Fibroblast of pulmonary artery (primary cell): ENCODE results near the gene EIF4E.
"Not testable (repeated sequence)": the region's sequence is repeated elsewhere in the genome, so short reads cannot be mapped to it uniquely, and the experiment has no call there.

ENCODE experiments used
- DNase-seq: peaks from one replicate; pipeline ENCODE4 v3.0.0-alpha.2; 2010; ENCODE audit warnings: low read depth
- H3K4me3 ChIP-seq: replicated peaks from 2 replicates; pipeline ENCODE4 v1.5.1; 2011; ENCODE audit warnings: low read depth, mild to moderate bottlenecking, control low read depth, low read length, moderate library complexity
- TF ChIP-seq, protein P1 (sequence below): IDR thresholded peaks from 2 replicates; pipeline ENCODE4 v1.5.1; 2011; ENCODE audit warnings: mild to moderate bottlenecking, control low read depth, low read length, inconsistent platforms; ENCODE audit errors: missing control alignments

The EIF4E gene

DNA sequence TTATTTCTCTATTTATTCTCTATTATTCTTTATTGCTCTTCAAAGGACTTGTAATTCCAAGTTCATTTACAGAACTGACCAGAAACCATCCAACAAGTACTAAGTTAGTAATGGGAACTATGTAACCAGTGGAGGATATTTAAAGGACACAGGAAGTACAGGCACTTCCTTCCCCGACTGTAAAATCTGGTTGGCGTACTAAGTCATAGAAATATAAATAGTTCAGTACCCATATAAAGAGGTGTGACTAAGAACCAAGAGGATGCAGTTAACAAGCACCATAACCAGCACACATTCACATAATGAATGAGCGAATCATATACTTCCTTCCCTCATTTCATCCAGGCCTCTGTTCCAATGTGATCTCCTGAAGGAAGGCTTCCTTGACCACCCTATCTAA is 3.6 kb upstream of the EIF4E start:
- peak; percentile 46 for DNase-seq
- H3K4me3 ChIP-seq: no peak overlapping the region
- TF ChIP-seq, protein P1, sequence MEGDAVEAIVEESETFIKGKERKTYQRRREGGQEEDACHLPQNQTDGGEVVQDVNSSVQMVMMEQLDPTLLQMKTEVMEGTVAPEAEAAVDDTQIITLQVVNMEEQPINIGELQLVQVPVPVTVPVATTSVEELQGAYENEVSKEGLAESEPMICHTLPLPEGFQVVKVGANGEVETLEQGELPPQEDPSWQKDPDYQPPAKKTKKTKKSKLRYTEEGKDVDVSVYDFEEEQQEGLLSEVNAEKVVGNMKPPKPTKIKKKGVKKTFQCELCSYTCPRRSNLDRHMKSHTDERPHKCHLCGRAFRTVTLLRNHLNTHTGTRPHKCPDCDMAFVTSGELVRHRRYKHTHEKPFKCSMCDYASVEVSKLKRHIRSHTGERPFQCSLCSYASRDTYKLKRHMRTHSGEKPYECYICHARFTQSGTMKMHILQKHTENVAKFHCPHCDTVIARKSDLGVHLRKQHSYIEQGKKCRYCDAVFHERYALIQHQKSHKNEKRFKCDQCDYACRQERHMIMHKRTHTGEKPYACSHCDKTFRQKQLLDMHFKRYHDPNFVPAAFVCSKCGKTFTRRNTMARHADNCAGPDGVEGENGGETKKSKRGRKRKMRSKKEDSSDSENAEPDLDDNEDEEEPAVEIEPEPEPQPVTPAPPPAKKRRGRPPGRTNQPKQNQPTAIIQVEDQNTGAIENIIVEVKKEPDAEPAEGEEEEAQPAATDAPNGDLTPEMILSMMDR: no peak

DNA sequence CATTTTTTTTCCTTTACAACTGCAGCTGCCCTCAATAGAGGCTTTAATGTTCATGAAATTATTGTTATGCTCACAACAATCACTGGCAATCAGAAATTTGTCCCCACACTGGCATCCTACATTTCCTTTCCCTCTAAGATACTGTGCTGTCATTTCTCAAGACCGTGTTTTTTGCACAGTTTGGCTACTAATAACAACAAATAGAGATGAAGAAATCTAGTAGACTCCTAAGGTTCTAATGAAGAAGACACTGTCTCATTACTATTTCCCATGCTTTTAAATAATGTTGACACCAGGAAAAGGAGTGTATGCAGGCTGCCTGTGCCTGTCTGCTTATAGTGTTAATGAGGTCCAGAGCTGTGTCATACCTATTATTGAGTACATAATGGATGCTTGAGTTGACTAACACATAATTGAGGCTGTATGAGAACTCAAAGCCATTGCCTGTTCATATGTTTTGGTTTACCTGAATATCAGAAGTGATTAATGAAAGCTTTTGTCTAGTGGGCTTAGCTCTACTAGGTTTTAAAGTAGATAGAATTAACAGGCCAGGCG is 1.5 kb upstream of the EIF4E start:
- H3K4me3 ChIP-seq: peak overlapping the region; percentile 89
- no peak for DNase-seq
- TF ChIP-seq, protein P1: no peak

DNA sequence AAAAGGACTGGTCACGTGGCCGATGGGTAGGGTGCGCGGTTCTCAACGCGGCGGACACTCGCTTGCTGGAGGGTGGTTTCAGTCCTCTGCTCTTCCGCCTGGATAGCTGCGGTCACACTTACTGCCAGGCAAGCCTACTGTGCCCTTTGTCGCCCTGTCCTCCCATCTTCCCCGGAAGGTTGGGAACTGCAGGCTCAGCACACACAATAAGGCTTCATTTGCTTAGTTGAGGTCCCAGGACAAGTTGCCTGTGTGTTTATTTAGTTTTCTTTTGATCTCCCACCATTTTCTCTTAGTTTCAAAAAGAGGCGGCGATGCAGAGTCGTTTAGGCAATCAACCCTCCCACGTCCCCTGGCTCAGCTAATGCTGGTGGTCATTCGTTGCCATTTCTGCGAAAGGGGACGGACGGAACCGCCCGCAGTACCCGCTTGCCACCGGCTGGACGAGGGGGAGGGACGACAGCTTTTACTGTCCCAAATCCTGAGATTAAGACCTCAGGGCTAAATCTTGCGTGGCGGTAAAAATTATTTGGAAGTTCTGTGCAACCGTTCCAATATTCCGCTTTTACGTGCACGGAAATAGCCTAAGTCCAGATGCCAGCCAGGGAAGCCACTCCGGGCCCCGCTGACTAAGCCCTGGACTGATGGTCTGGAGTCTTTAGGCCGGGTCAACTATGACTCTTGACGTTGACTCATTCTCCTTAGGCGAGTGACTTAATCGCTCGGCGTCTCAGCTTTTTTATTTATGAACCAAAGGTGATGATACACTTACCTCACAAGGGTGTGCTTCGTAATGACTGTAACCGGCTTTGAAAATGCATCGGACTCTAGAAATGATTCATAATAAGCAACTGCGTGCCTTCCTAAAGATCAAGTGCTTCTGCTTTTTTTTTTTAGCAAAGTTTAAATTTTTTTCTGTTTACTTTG is 671 bp upstream of the EIF4E start:
- H3K4me3 ChIP-seq: peak overlapping the region; percentile 89
- DNase-seq: peak; percentile 89
- TF ChIP-seq, protein P1: no peak

DNA sequence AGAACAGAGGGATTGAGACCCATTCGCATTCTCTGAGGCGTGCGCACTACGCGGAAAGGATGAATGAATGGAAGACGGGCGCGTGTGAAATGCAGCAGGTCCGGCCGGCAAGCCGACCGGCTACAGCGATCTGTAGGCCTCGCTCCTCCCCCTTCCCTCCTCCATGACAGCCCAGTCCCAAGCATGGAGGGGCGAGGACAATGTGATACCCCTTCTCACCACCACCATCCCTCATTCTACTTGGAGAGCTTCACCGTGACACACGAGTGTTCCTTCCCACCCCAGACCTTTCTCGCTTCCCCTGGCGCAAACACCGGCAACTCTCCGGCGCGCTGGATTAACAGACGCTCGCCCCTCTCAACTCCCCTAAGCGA is 815 bp downstream of the EIF4E start:
- TF ChIP-seq, protein P1: no peak
- peak overlapping the region; percentile 89 for H3K4me3 ChIP-seq
- DNase-seq: peak; percentile 77

DNA sequence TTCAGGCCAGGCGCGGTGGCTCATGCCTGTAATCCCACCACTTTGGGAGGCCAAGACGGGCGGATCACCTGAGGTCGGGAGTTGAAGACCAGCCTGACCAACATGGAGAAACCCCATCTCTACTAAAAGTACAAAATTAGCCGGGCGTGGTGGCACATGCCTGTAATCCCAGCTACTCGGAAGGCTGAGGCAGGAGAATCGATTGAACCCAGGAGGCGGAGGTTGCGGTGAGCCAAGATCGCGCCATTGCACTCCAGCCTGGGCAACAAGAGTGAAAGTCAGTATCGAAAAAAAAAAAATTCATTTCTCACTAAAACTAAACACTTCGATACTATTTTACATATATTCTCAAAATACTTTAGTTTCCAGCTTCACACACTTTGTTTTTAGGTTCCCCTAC is 2.7 kb downstream of the EIF4E start:
- not testable (repeated sequence) for DNase-seq

DNA sequence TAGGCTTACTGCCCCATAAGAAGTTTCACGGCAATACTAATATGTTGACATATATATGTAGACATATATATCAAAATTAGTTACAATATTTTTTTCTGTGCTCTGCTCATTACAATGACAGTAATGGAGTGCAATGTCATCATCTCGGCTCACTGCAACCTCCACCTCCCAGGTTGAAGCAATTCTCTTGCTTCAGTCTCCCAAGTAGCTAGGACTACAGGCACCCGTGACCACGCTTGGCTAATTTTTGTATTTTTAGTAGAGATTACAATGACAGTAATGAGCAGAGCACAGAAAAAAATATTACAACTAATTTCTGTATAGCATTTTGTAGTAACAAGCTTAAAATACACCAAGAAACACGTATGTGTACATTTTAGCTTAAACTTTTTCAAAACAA is 7.6 kb downstream of the EIF4E start:
- no peak overlapping the region for H3K4me3 ChIP-seq
- DNase-seq: no peak
- TF ChIP-seq, protein P1: no peak

More for the DNA sequence above, 2.7 kb downstream of the EIF4E start:
- H3K4me3 ChIP-seq: not testable (repeated sequence)

DNA sequence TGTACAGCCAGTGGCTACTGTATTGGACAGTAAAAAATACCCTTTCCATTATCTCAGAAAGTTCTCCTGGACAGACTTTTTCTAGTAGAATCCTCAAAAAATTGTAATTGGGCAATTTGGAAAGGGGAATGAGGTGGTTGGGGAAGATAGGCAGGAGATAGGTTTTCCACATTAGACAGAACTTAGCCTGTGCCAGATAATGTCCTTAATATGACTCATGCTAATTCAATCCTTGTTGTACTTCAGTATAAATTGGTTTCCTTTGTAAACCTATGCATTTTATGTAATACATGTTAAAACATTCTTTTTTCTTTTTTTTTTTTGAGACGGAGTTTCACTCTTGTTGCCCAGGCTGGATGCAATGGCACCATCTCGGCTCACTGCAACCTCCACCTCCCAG is 8.9 kb downstream of the EIF4E start:
- DNase-seq: peak; percentile 58
- H3K4me3 ChIP-seq: no peak overlapping the region
- TF ChIP-seq, protein P1: no peak

DNA sequence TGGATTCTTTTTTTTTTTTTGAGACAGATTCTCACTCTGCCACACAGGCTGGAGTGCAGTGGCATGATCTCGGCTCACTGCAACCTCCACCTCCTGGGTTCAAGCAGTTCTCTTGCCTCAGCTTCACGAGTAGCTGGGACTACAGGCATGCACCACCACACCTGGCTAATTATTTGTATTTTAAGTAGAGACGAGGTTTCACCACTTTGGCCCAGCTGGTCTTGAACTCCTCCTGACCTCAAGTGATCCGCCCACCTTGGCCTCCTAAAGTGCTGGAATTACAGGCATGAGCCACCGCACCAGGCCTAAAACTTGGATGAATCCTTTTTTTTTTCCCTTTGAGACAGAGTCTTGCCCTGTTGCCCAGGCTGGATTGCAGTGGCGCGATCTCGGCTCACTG is 18.2 kb downstream of the EIF4E start:
- not testable (repeated sequence) for H3K4me3 ChIP-seq, DNase-seq
